Activated CD8-positive, alpha-beta memory T cell treated with anti-CD3 and anti-CD28 coated beads, Interleukin-2, amount 50 U/mL, for 24 hours (primary cell): ENCODE data around the gene LRRN3.
"Not testable (repeated sequence)": the region's sequence is repeated elsewhere in the genome, so short reads cannot be mapped to it uniquely, and the experiment has no call there.

ENCODE experiments used
- DNase-seq: peaks from one replicate; pipeline ENCODE4 v3.0.0-alpha.2; 2020; ENCODE audit errors: extremely low read depth

LRRN3 gene

GRCh38 chr7:111090846-111091245, at the start of gene LRRN3:
Gene LRRN3 (plus strand): TSS chr7:111091127. CDS start chr7:111122773, 31,646 bp downstream.
- DNase-seq, result no peak

GRCh38 chr7:111041577-111041976, 49.4 kb upstream of the LRRN3 start:
- no peak for DNase-seq

GRCh38 chr7:111042842-111043241, 48.1 kb upstream of the LRRN3 start:
- no peak for DNase-seq

GRCh38 chr7:111043561-111043960, 47.4 kb upstream of the LRRN3 start:
- DNase-seq, result no peak

- DNase-seq, result no peak
These were observed 45.5 kb upstream of the LRRN3 start for GRCh38 chr7:111045449-111045848.

- DNase-seq, result no peak
These were observed 43.3 kb upstream of the LRRN3 start for GRCh38 chr7:111047595-111047994.

- no peak for DNase-seq
These were observed 40.8 kb upstream of the LRRN3 start for GRCh38 chr7:111049971-111050680.

GRCh38 chr7:111050875-111051416, 40.0 kb upstream of the LRRN3 start:
- DNase-seq, result no peak

- DNase-seq, result no peak
These were observed 39.1 kb upstream of the LRRN3 start for GRCh38 chr7:111051832-111052231.

- no peak for DNase-seq
These were observed 37.9 kb upstream of the LRRN3 start for GRCh38 chr7:111053035-111053434.

GRCh38 chr7:111056371-111056770, 34.6 kb upstream of the LRRN3 start:
- DNase-seq, result no peak

GRCh38 chr7:111057066-111057465, 33.9 kb upstream of the LRRN3 start:
- no peak for DNase-seq

GRCh38 chr7:111059833-111060232, 31.1 kb upstream of the LRRN3 start:
- DNase-seq, result no peak

GRCh38 chr7:111063166-111063565, 27.8 kb upstream of the LRRN3 start:
- no peak for DNase-seq

GRCh38 chr7:111067251-111067650, 23.7 kb upstream of the LRRN3 start:
- DNase-seq, result no peak

- no peak for DNase-seq
These were observed 23.2 kb upstream of the LRRN3 start for GRCh38 chr7:111067682-111068081.

- no peak for DNase-seq
These were observed 22.3 kb upstream of the LRRN3 start for GRCh38 chr7:111068618-111069017.

GRCh38 chr7:111071556-111071955, 19.4 kb upstream of the LRRN3 start:
- DNase-seq, result no peak

- DNase-seq, result not testable (repeated sequence)
These were observed 18.3 kb upstream of the LRRN3 start for GRCh38 chr7:111072658-111073057.

- no peak for DNase-seq
These were observed 16.7 kb upstream of the LRRN3 start for GRCh38 chr7:111074071-111074747.

GRCh38 chr7:111074748-111075146, 16.2 kb upstream of the LRRN3 start:
- DNase-seq, result no peak

- no peak for DNase-seq
These were observed 15.4 kb upstream of the LRRN3 start for GRCh38 chr7:111075498-111075897.

GRCh38 chr7:111076205-111076604, 14.7 kb upstream of the LRRN3 start:
- DNase-seq, result no peak
